DOHH2 (cell line): Measurements from ENCODE around the gene NTNG2.

Source experiments
- H3F3A ChIP-seq: fragments of 200-600 bp; sonication (generic), shearing (Covaris generic); 2 replicates; pipeline ENCODE4 v1.6.0; 2016; ENCODE audit warnings: antibody characterized with exemption, mild to moderate bottlenecking; ENCODE audit not compliant: control insufficient read depth, insufficient read depth
- H3K27ac ChIP-seq: fragments of 200-600 bp; sonication (generic); 2 replicates; pipeline ENCODE4 v1.5.1; 2014; ENCODE audit warnings: low read depth, mild to moderate bottlenecking, low read length, moderate library complexity
- H3K27me3 ChIP-seq: fragments of 200-600 bp; sonication (generic); 2 replicates; pipeline ENCODE4 v1.6.1; 2014; ENCODE audit warnings: mild to moderate bottlenecking, low read length, mixed read lengths; ENCODE audit not compliant: control insufficient read depth
- H3K36me3 ChIP-seq: fragments of 200-600 bp; sonication (generic); 2 replicates; pipeline ENCODE4 v1.6.1; 2014; ENCODE audit warnings: mild to moderate bottlenecking, low read length, moderate library complexity, mixed read lengths; ENCODE audit not compliant: control insufficient read depth
- H3K4me1 ChIP-seq: fragments of 200-600 bp; sonication (generic); 2 replicates; pipeline ENCODE4 v1.6.1; 2014; ENCODE audit warnings: mild to moderate bottlenecking, low read length, mixed read lengths; ENCODE audit not compliant: control insufficient read depth
- H3K4me2 ChIP-seq: fragments of 200-600 bp; sonication (generic); 2 replicates; pipeline ENCODE4 v1.6.0; 2014; ENCODE audit warnings: mild to moderate bottlenecking, low read length, moderate library complexity
- H3K4me3 ChIP-seq: fragments of 200-600 bp; sonication (generic); 2 replicates; pipeline ENCODE4 v1.5.1; 2014; ENCODE audit warnings: mild to moderate bottlenecking, low read length, mixed read lengths
- H3K79me2 ChIP-seq: fragments of 200-600 bp; sonication (generic); 2 replicates; pipeline ENCODE4 v1.6.1; 2014; ENCODE audit warnings: mild to moderate bottlenecking, low read length, mixed read lengths; ENCODE audit not compliant: control insufficient read depth
- H3K9me2 ChIP-seq: fragments of 200-600 bp; sonication (generic); replicated peaks from 2 replicates; pipeline ENCODE4 v1.6.1; 2014; ENCODE audit warnings: mild to moderate bottlenecking, low read length, mixed read lengths; ENCODE audit not compliant: control insufficient read depth
- H3K9me3 ChIP-seq: fragments of 200-600 bp; sonication (generic); 2 replicates; pipeline ENCODE4 v1.6.1; 2014; ENCODE audit warnings: antibody characterized with exemption, low read length, mixed read lengths; ENCODE audit not compliant: control insufficient read depth, insufficient read depth
- H4K20me1 ChIP-seq: fragments of 200-600 bp; sonication (generic); 2 replicates; pipeline ENCODE4 v1.6.0; 2014; ENCODE audit warnings: low read depth, mild to moderate bottlenecking, antibody characterized with exemption, low read length, moderate library complexity; ENCODE audit not compliant: control insufficient read depth, insufficient read depth
- EZH2phosphoT487 ChIP-seq: fragments of 200-600 bp; sonication (generic); IDR thresholded peaks from 2 replicates; pipeline ENCODE4 v1.6.1; 2017; ENCODE audit warnings: borderline replicate concordance, mild to moderate bottlenecking, antibody characterized with exemption, low read length, moderate library complexity, mixed read lengths
- TF ChIP-seq, protein P1 (sequence below): fragments of 200-600 bp; sonication (generic); IDR thresholded peaks from one replicate; pipeline ENCODE4 v1.5.1; 2014; ENCODE audit warnings: antibody characterized with exemption, mild to moderate bottlenecking, low read depth, low read length; ENCODE audit not compliant: poor library complexity, severe bottlenecking

Gene NTNG2

DNA sequence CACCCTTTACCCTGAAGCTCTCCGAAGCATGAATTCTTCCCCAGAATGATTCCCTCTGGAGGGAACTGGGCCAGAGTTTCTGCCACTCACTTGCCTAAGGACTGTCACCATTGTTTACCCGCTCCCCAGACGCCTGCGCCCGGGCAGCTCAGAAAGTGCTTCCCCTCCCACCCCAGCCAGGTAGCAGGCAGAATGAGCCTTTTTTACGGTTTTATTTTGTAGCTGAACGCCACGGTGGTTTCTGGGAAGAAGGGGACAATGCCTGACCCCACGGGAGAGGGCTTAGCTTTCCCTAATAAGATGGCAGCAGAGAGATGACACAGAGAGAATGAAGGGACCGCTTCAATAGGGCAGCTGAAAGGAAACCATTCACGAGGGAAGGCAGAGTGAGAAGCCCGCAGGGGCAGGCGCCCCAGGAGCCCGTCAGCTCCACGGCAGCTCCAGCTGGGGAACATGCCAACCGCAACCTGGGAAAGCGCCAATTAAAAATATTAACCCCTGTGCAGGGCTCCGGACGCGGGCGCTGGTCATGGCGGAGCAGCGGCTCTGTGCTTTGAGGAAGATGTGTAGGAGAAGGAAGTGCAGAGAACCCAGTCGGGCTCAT is 20.4 kb upstream of the NTNG2 start:
- TF ChIP-seq, protein P1, sequence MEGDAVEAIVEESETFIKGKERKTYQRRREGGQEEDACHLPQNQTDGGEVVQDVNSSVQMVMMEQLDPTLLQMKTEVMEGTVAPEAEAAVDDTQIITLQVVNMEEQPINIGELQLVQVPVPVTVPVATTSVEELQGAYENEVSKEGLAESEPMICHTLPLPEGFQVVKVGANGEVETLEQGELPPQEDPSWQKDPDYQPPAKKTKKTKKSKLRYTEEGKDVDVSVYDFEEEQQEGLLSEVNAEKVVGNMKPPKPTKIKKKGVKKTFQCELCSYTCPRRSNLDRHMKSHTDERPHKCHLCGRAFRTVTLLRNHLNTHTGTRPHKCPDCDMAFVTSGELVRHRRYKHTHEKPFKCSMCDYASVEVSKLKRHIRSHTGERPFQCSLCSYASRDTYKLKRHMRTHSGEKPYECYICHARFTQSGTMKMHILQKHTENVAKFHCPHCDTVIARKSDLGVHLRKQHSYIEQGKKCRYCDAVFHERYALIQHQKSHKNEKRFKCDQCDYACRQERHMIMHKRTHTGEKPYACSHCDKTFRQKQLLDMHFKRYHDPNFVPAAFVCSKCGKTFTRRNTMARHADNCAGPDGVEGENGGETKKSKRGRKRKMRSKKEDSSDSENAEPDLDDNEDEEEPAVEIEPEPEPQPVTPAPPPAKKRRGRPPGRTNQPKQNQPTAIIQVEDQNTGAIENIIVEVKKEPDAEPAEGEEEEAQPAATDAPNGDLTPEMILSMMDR, result no peak
- TF ChIP-seq EZH2phosphoT487, result no peak
- Histone ChIP-seq H3K4me3 (no peak overlapping the region), H3K9me2 (no peaks in the 10 kb centered on the region), H3K4me2 (no peak overlapping the region), H3K36me3 (no peaks in the 10 kb centered on the region), H3K4me1 (no peaks in the 10 kb centered on the region), H4K20me1 (no peaks in the 10 kb centered on the region), H3K79me2 (no peaks in the 10 kb centered on the region), H3K9me3 (no peaks in the 10 kb centered on the region), H3K27ac (no peak overlapping the region), H3K27me3 (peaks cover 24% of the 10 kb centered on the region), H3F3A (no peaks in the 10 kb centered on the region)

DNA sequence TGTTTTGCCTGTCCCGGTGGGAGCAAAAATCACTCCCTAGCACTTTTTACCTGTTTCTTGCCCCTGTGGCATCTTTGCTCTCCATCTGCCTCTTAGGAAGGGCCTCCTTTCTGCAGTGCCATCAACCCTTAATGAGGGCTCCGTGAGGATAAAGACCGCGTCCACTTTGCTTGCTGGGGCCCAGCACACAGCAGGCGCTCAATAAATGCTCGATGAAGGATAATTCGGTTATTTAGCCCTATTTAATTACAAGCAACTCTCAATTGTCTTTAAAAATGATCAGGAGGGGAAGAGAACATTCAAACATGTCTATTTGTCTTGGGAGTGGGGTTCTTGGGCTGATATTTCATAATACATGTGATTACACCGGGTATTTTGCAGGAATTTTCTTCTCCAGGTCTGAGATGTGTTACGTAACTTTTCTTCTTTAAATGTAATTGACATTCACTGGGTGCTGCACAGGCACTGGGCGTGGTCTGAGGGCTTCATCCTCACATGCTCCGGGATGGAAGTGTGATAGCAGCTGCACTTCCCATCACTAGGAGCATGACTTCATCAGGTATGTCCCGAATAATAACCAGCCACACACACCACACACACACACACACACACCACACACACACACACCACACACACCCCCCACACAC is 19.8 kb upstream of the NTNG2 start:
- Histone ChIP-seq H3F3A (no peaks in the 10 kb centered on the region), H3K4me2 (no peak overlapping the region), H3K4me3 (no peak overlapping the region), H3K9me2 (no peaks in the 10 kb centered on the region), H3K9me3 (no peaks in the 10 kb centered on the region), H3K27me3 (peaks cover 24% of the 10 kb centered on the region), H3K36me3 (no peaks in the 10 kb centered on the region), H4K20me1 (no peaks in the 10 kb centered on the region), H3K27ac (no peak overlapping the region), H3K79me2 (no peaks in the 10 kb centered on the region), H3K4me1 (no peaks in the 10 kb centered on the region)
- no peak for TF ChIP-seq EZH2phosphoT487
- TF ChIP-seq, protein P1, result no peak

DNA sequence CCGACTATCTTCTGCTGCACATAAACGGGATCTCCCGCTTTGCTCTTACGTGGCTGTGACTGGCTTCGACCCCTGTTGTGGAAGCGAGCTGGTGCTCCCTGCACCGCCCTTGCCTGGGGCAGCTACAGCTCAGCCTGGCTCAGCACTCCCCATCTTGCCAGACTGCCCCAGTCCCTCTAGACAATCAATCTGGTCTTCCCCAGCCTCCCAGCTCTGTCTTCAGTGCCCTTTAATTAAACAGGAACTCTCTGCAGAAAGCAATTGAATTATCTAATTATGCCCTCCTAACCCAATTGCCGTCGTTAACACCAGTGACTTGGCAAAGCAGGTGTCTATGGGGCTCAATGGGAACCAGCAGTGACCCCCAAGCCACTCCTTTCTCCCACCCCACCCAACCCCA is 18.9 kb upstream of the NTNG2 start:
- Histone ChIP-seq H3K9me2 (no peaks in the 10 kb centered on the region), H3K4me3 (no peak overlapping the region), H3K4me1 (no peaks in the 10 kb centered on the region), H3K79me2 (no peaks in the 10 kb centered on the region), H3K27me3 (peaks cover 24% of the 10 kb centered on the region), H3K9me3 (no peaks in the 10 kb centered on the region), H3K36me3 (no peaks in the 10 kb centered on the region), H4K20me1 (no peaks in the 10 kb centered on the region), H3K4me2 (no peak overlapping the region), H3F3A (no peaks in the 10 kb centered on the region), H3K27ac (no peak overlapping the region)
- no peak for TF ChIP-seq EZH2phosphoT487

DNA sequence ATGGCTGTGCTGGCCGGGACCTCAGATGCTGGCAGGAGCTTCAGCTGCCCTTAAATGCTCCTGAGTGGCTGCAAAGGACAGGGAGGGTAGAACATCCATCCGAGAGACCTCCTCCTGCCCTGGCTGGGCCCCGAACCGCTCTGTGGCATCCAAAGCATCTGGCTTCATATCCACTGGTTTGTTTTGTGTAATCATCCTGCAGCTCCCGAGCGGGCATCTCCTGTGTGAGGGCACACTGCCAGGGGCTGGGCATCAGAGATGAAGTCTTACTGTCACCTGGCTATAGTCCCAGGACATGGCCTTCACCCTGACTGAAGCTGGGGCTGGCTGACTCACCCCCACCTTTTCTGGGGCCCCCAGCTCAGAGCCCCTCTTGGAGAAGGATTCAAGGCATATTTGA is 18.5 kb upstream of the NTNG2 start:
- Histone ChIP-seq H3K27ac (no peak overlapping the region), H3K27me3 (peaks cover 23% of the 10 kb centered on the region), H3K36me3 (no peaks in the 10 kb centered on the region), H4K20me1 (no peaks in the 10 kb centered on the region), H3K4me1 (no peaks in the 10 kb centered on the region), H3K4me2 (no peak overlapping the region), H3K9me2 (no peaks in the 10 kb centered on the region), H3K9me3 (no peaks in the 10 kb centered on the region), H3K79me2 (no peaks in the 10 kb centered on the region), H3F3A (no peaks in the 10 kb centered on the region), H3K4me3 (no peak overlapping the region)
- no peak for TF ChIP-seq EZH2phosphoT487
- TF ChIP-seq, protein P1, result no peak
